ENCODE measurements around the gene BMP5.

GRCh38 chr6:55811074-55811473 lies 64.3 kb downstream of the BMP5 start:
- TF ChIP-seq, protein P1, sequence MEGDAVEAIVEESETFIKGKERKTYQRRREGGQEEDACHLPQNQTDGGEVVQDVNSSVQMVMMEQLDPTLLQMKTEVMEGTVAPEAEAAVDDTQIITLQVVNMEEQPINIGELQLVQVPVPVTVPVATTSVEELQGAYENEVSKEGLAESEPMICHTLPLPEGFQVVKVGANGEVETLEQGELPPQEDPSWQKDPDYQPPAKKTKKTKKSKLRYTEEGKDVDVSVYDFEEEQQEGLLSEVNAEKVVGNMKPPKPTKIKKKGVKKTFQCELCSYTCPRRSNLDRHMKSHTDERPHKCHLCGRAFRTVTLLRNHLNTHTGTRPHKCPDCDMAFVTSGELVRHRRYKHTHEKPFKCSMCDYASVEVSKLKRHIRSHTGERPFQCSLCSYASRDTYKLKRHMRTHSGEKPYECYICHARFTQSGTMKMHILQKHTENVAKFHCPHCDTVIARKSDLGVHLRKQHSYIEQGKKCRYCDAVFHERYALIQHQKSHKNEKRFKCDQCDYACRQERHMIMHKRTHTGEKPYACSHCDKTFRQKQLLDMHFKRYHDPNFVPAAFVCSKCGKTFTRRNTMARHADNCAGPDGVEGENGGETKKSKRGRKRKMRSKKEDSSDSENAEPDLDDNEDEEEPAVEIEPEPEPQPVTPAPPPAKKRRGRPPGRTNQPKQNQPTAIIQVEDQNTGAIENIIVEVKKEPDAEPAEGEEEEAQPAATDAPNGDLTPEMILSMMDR (IDR thresholded peaks at IDR 0.05), result no peak
- no peak for TF ChIP-seq POLR2A (IDR thresholded peaks at IDR 0.05)
